GM12872 (cell line): ENCODE data around the gene CHCHD3.

Source experiments
- CTCF ChIP-seq: IDR thresholded peaks from 3 replicates; pipeline ENCODE4 v1.5.1; 2011; ENCODE audit warnings: low read depth, mild to moderate bottlenecking, low read length, moderate library complexity; ENCODE audit not compliant: insufficient read depth

The CHCHD3 gene

GRCh38 chr7:132817949-132818348 is 263.9 kb downstream of the CHCHD3 start:
- TF ChIP-seq CTCF = no peak

GRCh38 chr7:132815696-132816311 is 266.1 kb downstream of the CHCHD3 start:
- TF ChIP-seq CTCF = no peak

- no peak for TF ChIP-seq CTCF
Observed at GRCh38 chr7:132815130-132815529, 266.8 kb downstream of the CHCHD3 start.

GRCh38 chr7:132810561-132810960 is 271.3 kb downstream of the CHCHD3 start:
- no peak for TF ChIP-seq CTCF

GRCh38 chr7:132806834-132807233 is 275.1 kb downstream of the CHCHD3 start:
- TF ChIP-seq CTCF = no peak

GRCh38 chr7:132805766-132806165 is 276.1 kb downstream of the CHCHD3 start:
- no peak for TF ChIP-seq CTCF

GRCh38 chr7:132804849-132805485 is 276.9 kb downstream of the CHCHD3 start:
- TF ChIP-seq CTCF = no peak
